BE2C (cell line): ENCODE measurements around the gene SLC29A1.
"Not testable (repeated sequence)": the region's sequence is repeated elsewhere in the genome, so short reads cannot be mapped to it uniquely, and the experiment has no call there.

Source experiments
- DNase-seq: peaks from one replicate; pipeline ENCODE4 v3.0.0-alpha.2; 2020
- H3K27me3 ChIP-seq: fragments of 250-450 bp; sonication (Bioruptor Pico); 2 replicates; pipeline ENCODE4 v1.5.1; 2020; ENCODE audit warnings: mild to moderate bottlenecking
- H3K36me3 ChIP-seq: fragments of 250-450 bp; sonication (Bioruptor Pico); 2 replicates; pipeline ENCODE4 v1.5.1; 2020; ENCODE audit warnings: mild to moderate bottlenecking
- H3K4me1 ChIP-seq: fragments of 250-450 bp; sonication (Bioruptor Pico); 2 replicates; pipeline ENCODE4 v1.5.1; 2020
- H3K4me3 ChIP-seq: 2 replicates; pipeline ENCODE4 v1.5.1; 2011; ENCODE audit warnings: low read depth, low read length
- H3K9me3 ChIP-seq: fragments of 250-450 bp; sonication (Bioruptor Pico); 2 replicates; pipeline ENCODE4 v1.5.1; 2020
- CTCF ChIP-seq: IDR thresholded peaks from 2 replicates; pipeline ENCODE4 v1.5.1; 2012; ENCODE audit warnings: mild to moderate bottlenecking, low read depth, low read length

SLC29A1 gene

DNA sequence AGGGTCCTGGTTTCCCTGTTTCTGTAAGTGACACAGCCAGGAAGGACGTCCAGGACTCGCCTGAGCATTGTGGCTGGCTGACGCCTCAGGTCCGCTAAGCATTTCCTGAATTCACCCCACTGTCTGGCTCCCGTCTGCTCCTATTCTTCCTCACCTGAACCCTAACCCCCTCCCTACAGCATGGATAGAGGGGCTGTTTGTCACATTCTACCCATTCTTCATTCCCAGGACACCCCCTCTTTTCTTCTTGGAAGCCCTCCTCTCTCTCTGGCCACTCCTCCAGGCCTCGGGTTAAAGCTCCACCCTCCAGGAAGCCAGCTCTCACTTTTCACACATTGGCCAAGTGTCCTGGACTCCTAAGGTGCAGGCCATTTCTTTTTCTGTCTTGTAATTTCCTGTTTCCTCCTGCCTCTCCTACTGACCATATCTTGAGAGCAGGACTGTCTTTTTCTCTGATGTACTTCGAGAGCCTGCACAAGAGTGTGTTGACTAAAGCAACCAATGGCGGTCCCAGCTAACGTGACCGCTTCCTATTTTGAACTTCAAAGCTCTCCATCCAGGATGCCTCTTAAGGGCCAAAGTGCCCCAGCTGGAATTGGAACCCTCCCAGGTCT lies 30.9 kb upstream of the SLC29A1 start:
- H3K9me3 ChIP-seq = no peaks in the 10 kb centered on the region
- no peak for TF ChIP-seq CTCF
- no peaks in the 10 kb centered on the region for H3K27me3 ChIP-seq
- no peak overlapping the region for H3K4me3 ChIP-seq
- H3K4me1 ChIP-seq = no peaks in the 10 kb centered on the region
- DNase-seq = no peak
- H3K36me3 ChIP-seq = no peaks in the 10 kb centered on the region

GRCh38 chr6:44193307-44193910 lies 30.0 kb upstream of the SLC29A1 start:
- DNase-seq = no peak
- no peaks in the 10 kb centered on the region for H3K4me1 ChIP-seq
- no peaks in the 10 kb centered on the region for H3K36me3 ChIP-seq
- no peaks in the 10 kb centered on the region for H3K27me3 ChIP-seq
- no peaks in the 10 kb centered on the region for H3K9me3 ChIP-seq
- no peak overlapping the region for H3K4me3 ChIP-seq
- no peak for TF ChIP-seq CTCF

GRCh38 chr6:44194326-44194725 lies 29.1 kb upstream of the SLC29A1 start:
- no peaks in the 10 kb centered on the region for H3K4me1 ChIP-seq
- TF ChIP-seq CTCF = no peak
- DNase-seq = no peak

DNA sequence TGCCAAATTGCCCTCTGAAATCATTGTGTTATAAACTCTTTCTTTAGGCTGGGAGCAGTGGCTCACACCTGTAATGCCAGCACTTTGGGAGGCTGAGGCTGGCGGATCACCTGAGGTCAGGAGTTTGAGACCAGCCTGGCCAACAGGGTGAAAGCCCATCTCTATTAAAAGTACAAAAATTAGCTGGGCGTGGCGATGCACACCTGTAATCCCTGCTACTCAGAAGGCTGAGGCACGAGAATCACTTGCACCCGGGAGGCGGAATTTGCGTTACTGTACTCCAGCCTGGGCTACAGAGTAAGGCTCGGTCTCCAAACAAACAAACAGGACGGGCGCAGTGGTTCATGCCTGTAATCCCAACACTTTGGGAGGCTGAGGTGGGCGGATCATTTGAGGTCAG lies 27.0 kb upstream of the SLC29A1 start:
- H3K36me3 ChIP-seq, DNase-seq, H3K27me3 ChIP-seq, H3K4me1 ChIP-seq, H3K4me3 ChIP-seq, H3K9me3 ChIP-seq: not testable (repeated sequence)

More at GRCh38 chr6:44194326-44194725, 29.1 kb upstream of the SLC29A1 start:
- Histone ChIP-seq H3K4me3 (no peak overlapping the region), H3K9me3 (no peaks in the 10 kb centered on the region), H3K27me3 (no peaks in the 10 kb centered on the region), H3K36me3 (no peaks in the 10 kb centered on the region)

- no peaks in the 10 kb centered on the region for H3K9me3 ChIP-seq
- H3K4me1 ChIP-seq = no peaks in the 10 kb centered on the region
- no peaks in the 10 kb centered on the region for H3K27me3 ChIP-seq
- H3K36me3 ChIP-seq = no peaks in the 10 kb centered on the region
- TF ChIP-seq CTCF = no peak
- H3K4me3 ChIP-seq = no peak overlapping the region
- DNase-seq = no peak
Measured at GRCh38 chr6:44198684-44199083, 24.7 kb upstream of the SLC29A1 start.

- Histone ChIP-seq H3K4me3 (no peak overlapping the region), H3K4me1 (no peaks in the 10 kb centered on the region), H3K36me3 (no peaks in the 10 kb centered on the region), H3K27me3 (no peaks in the 10 kb centered on the region), H3K9me3 (no peaks in the 10 kb centered on the region)
- TF ChIP-seq CTCF = no peak
- no peak for DNase-seq
Measured at GRCh38 chr6:44199883-44200282, 23.5 kb upstream of the SLC29A1 start.
